NCI-H146 treated with DMSO at 0.1 percent for 48 hours (cell line): ENCODE measurements around the gene PHRF1.
"Not testable (repeated sequence)": the region's sequence is repeated elsewhere in the genome, so short reads cannot be mapped to it uniquely, and the experiment has no call there.

ENCODE experiments used
- DNase-seq: peaks from one replicate; lab custom pipeline; 2025; ENCODE audit not compliant: unreplicated experiment; lab: John Stamatoyannopoulos, UW

Gene PHRF1

DNA sequence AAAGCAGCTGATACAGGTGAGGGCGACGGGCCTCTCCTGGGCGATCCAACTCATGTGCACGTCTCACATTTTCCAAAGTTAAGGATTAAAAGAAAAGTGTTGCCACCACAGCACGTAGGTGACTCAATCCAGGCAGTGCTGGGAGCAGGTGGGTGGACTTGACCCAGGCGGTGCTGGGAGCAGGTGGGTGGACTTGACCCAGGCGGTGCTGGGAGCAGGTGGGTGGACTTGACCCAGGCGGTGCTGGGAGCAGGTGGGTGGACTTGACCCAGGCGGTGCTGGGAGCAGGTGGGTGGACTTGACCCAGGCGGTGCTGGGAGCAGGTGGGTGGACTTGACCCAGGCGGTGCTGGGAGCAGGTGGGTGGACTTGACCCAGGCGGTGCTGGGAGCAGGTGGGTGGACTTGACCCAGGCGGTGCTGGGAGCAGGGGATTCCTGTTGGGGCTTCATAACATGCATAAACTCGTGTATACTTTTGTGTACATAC, 71.4 kb downstream of the PHRF1 start:
- not testable (repeated sequence) for DNase-seq

GRCh38 chr11:650482-650881, 74.2 kb downstream of the PHRF1 start:
- no peak for DNase-seq

DNA sequence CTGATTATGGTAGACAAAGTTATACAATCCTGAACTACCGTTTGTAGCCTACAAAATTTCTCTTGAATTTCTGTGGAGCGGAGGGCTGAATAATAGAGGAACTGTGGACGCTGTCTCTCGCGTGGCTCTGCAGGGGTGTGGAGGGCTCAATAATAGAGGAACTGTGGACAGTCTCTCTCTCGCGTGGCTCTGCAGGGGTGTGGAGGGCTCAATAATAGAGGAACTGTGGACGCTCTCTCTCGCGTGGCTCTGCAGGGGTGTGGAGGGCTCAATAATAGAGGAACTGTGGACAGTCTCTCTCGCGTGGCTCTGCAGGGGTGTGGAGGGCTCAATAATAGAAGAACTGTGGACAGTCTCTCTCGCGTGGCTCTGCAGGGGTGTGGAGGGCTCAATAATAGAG, 76.9 kb downstream of the PHRF1 start:
- DNase-seq, result not testable (repeated sequence)

DNA sequence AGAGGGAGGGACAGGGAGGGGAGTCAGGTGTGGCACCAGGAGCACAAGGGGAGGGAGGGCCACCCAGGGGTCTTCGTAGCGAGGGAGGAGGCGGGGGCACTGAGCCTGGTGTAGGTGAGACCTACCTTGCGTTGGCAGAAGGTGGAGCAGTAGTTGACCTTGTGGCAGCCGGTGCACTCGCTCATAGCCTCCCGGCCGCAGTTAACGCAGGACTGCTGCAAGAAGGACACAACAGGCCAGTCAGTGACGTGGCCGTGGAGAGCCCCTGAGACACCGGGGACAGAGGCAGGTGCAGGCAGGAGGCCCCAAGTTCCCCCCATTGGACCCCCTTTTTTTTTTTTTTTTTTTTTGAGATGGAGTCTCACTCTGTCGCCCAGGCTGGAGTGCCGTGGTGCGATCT, 77.6 kb downstream of the PHRF1 start:
- no peak for DNase-seq

DNA sequence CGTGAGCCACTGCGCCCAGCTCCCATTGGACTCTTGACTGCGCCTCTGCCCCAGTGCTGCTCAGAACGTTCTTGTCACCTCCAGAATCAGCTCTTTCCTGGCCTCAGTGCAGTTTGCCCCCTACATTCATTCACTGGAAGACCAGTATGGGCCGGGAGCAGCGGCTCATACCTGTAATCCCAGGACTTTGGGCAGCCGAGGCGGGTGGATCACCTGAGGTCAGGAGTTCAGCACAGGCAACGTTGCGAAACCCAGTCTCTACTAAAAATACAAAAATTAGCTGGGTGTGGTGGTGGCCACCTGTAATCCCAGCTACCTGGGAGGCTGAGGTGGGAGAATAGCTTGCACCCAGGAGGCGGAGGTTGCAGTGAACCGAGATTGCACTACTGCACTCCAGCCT, 78.2 kb downstream of the PHRF1 start:
- DNase-seq, result not testable (repeated sequence)

DNA sequence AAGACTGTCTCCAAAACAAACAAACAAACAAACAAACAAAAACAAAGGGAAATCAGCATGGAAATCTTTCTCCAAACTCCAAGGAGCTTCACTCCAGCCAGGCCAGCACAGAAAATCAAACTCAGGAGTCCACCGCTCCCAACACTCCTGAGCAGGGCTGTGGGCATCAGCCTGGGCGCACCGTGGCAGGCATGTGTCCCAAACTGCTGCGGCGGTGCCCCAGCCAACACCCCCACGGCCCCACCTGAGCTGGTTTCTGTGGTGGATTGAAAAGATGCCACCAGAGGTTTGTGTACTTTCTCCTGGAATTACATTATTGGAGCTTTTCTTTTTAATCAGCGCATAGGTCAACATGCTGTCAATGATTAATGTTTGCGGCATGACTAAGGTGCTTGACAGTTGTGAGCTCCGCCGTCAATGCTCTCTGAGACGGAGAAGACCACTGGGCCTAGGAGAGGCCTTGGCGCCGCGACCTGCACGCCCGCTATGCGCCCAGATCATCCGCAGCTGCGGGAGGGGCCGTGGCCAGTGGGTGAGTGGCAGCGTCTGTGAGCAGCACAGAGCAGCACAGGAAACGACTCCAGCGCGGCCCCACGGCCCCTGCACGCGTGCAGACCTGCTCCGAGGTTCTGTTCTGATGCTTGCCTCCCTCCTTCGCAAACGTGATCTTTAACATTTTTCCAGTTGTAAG, 78.9 kb downstream of the PHRF1 start:
- DNase-seq, result no peak

GRCh38 chr11:656426-656825, 80.2 kb downstream of the PHRF1 start:
- no peak for DNase-seq

- no peak for DNase-seq
Measured at GRCh38 chr11:656866-657265, 80.6 kb downstream of the PHRF1 start.

- DNase-seq, result no peak
Measured at GRCh38 chr11:657691-658126, 81.4 kb downstream of the PHRF1 start.

DNA sequence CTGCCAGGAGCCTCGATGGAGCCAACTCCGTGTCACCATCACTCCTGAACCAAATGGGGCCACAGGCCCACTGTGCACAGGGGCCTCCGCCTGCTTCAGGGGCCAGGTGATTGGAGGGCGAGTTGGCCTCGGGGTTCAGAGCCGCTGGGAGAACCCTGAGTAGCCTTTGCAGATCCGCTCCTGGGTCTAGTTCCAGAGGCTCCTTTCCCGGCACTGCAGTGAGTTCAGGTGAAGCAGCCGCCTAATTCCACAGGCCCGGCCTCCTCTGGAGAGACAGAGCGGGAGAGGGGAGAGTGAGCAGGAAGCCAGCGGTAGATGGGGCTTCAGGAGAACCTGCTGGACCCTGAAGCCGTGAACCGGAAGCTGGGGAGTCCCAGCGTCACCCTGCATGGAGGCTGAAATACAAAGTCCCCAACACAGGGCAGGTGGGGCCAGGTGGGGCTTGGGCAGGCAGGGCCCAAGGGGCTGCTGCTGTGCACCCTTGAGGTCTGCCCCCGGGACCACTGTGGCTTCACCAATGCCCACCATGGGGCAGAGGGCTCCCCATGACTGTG, 83.3 kb downstream of the PHRF1 start:
- DNase-seq, result no peak

DNA sequence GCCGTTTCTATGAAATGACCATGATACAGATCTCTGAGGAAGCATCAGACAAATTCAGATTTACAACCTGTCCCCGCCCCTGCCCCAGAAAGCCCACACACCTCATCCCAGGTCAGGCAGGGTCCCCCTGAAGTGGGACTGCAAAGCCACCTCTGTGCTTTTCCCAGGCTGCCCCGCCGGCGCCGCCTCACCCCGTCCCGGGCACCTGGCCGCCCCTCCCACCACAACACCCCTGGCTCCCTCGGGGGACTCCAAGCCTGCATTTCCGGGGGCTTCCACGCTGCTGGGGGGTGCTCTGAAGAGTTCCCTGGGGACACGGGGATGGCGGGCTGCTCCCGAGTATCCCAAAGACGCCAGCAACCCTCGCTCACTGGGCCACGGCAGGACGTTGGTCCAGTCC, 84.0 kb downstream of the PHRF1 start:
- no peak for DNase-seq

DNA sequence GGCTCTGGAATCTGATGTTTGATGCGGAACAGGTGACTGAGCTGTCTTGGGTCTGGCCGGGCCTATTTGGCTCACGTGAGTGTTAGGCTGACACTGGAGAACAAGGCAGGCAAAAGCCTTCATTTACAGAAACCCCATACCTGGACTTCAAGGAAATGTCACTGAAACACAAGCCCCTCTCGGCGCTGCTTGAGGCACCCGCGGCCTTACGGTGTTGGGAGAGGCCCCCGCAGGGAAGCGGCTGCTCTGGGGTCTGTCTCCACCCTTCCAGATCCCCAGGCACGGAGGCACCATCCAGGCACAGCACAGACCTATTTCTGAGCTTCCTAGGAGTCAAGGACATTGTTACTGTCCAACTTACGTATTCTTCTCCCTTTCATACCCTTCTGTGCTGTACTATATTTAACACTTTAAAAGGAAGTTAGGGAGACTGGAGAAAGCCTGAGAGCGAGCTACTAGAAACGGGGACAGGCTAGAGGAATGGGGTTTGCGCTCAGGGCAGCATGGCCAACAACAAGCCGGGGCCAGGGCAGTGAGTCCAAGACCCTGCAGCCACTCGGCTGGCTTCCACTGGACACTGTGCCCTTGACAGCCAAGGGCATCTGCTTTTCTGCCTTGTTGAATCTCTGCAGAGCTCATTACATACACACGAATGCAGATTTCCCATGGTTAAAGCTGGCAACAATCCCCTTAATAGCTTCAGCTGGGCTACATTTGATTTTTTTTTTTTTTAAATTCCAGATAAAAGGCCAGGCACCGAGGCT, 84.6 kb downstream of the PHRF1 start:
- no peak for DNase-seq
